ENCODE data around the gene RNF215. TPM values are rescaled to one million over a fixed set of nuclear protein-coding genes. Genes with fewer than 3 reads are reported as not detected.

RNF215 gene
- total RNA-seq, 1 experiment from 2014 or later, result 18.4 TPM

DNA sequence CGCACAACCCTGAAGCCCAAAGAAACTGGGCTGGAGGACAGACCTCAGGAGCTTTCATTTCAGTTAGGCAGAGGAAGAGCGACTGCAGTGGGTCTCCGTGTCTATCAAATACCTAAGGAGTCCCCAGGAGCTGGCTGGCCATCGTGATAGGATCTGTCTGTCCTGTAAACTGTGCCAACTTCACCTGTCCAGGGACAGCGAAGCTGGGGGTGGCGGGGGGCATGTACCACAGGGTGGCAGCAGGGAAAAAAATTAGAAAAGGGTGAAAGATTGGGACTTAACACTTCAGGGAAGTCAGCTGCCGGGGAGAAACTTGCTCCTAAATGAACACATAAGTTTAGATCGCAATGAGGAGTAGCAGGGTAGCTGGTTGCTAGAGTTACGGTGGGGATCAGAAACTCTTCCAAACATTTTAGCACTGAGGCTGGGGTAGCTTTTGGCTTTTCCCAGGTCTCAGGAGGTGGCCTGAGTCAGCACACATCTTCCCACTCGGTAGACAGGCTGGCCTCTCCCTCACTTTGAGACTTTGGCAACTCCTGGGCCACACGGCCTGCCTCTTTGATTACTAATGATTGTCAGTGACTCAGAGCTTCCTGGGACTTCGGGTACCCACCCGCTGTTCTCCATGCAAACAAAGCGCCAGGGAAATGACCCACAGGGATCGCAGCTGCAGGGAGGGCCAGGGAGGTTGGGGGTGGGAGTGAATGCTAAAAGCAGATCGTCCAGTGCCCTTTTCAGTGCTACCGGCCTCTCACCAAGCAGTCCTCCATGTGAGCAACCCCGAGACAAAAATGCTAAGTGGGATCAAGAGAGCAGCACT is 35.5 kb upstream of the RNF215 start:
- DNase-seq (ENCODE audit: unreplicated experiment), result peak; percentile 99
- H3K36me3 Mint-ChIP-seq (ENCODE audit: insufficient read depth, unreplicated experiment), result peaks cover 62% of the 10 kb centered on the region
- CTCF ChIA-PET, result interaction anchor here (0.6 to 8.4 kb wide), 10 partner anchors 10 to 135 kb away, joined by 3 to 83 read pairs (median 6); partner anchors contain the start of gene SEC14L2
- intact Hi-C loops (cut with micrococcal nuclease), result no loop called here
- POLR2A ChIA-PET, result interaction anchor here (0.6 to 14.3 kb wide), 18 partner anchors 10 to 867 kb away, joined by 3 to 532 read pairs (median 4); partner anchors contain the start of genes CASTOR1, CCDC157, PES1 and RNF215
- no TSS peak for BruUV-seq (replicated peaks)
- H3K27ac Mint-ChIP-seq (ENCODE audit: low read depth, unreplicated experiment), result peak overlapping the region; percentile 97
- no peaks in the 10 kb centered on the region for H3K27me3 Mint-ChIP-seq (ENCODE audit: insufficient read depth, unreplicated experiment)
- H3K4me1 Mint-ChIP-seq (ENCODE audit: insufficient read depth, unreplicated experiment), result peaks cover 44% of the 10 kb centered on the region
- TF ChIP-seq, protein P1, sequence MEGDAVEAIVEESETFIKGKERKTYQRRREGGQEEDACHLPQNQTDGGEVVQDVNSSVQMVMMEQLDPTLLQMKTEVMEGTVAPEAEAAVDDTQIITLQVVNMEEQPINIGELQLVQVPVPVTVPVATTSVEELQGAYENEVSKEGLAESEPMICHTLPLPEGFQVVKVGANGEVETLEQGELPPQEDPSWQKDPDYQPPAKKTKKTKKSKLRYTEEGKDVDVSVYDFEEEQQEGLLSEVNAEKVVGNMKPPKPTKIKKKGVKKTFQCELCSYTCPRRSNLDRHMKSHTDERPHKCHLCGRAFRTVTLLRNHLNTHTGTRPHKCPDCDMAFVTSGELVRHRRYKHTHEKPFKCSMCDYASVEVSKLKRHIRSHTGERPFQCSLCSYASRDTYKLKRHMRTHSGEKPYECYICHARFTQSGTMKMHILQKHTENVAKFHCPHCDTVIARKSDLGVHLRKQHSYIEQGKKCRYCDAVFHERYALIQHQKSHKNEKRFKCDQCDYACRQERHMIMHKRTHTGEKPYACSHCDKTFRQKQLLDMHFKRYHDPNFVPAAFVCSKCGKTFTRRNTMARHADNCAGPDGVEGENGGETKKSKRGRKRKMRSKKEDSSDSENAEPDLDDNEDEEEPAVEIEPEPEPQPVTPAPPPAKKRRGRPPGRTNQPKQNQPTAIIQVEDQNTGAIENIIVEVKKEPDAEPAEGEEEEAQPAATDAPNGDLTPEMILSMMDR (IDR thresholded peaks at IDR 0.05; ENCODE audit: unreplicated experiment), result no peak
- H3K4me3 Mint-ChIP-seq (ENCODE audit: unreplicated experiment), result peak overlapping the region; percentile 90
- H3K9me3 Mint-ChIP-seq (ENCODE audit: unreplicated experiment), result no peaks in the 10 kb centered on the region

DNA sequence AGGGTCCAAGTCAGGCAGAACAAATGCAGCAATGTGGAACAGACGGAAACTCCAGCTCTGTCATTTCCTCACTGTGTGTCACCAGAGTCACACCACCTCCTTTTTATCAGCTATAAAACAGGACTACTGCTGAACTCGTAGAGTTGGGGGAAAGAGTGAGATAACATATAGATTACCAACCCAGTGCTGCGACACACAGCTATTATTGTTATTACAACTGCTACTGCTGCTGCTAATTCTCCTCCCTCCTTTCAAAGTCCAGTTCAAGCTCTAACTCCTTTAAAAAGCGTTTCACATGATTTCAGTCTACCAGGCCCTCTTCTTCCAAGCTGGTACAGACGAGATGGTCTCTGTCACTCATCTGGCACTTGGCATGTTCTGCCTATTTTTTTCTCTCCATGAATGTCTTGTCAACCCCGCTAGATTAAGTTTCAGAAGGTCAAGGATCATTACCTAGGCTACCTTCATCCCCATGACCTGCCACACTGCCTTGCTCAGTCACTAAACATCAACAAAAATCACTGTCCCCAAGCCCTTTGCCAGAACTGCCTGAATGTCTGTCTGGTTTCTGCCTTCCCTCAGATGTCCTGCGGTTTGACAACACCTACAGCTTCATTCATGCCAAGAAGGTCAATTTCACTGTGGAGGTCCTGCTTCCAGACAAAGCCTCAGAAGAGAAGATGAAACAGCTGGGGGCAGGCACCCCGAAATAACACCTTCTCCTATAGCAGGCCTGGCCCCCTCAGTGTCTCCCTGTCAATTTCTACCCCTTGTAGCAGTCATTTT is 34.7 kb upstream of the RNF215 start:
- peaks cover 44% of the 10 kb centered on the region for H3K4me1 Mint-ChIP-seq (ENCODE audit: insufficient read depth, unreplicated experiment)
- no peaks in the 10 kb centered on the region for H3K9me3 Mint-ChIP-seq (ENCODE audit: unreplicated experiment)
- H3K4me3 Mint-ChIP-seq (ENCODE audit: unreplicated experiment), result peak overlapping the region; percentile 90
- H3K27me3 Mint-ChIP-seq (ENCODE audit: insufficient read depth, unreplicated experiment), result no peaks in the 10 kb centered on the region
- CTCF ChIA-PET, result interaction anchor here (0.6 to 8.4 kb wide), 11 partner anchors 9 to 134 kb away, joined by 3 to 83 read pairs (median 6); partner anchors contain the start of gene SEC14L2
- intact Hi-C loops (cut with micrococcal nuclease), result no loop called here
- peaks cover 70% of the 10 kb centered on the region for H3K36me3 Mint-ChIP-seq (ENCODE audit: insufficient read depth, unreplicated experiment)
- DNase-seq (ENCODE audit: unreplicated experiment), result no peak
- TF ChIP-seq, protein P1 (IDR thresholded peaks at IDR 0.05; ENCODE audit: unreplicated experiment), result no peak
- POLR2A ChIA-PET, result interaction anchor here (0.6 to 14.3 kb wide), 10 partner anchors 12 to 818 kb away, joined by 3 to 532 read pairs (median 12); partner anchors contain the start of genes CASTOR1, CCDC157, RNF215 and SEC14L2
- BruUV-seq (replicated peaks), result no TSS peak
- H3K27ac Mint-ChIP-seq (ENCODE audit: low read depth, unreplicated experiment), result peak overlapping the region; percentile 97

DNA sequence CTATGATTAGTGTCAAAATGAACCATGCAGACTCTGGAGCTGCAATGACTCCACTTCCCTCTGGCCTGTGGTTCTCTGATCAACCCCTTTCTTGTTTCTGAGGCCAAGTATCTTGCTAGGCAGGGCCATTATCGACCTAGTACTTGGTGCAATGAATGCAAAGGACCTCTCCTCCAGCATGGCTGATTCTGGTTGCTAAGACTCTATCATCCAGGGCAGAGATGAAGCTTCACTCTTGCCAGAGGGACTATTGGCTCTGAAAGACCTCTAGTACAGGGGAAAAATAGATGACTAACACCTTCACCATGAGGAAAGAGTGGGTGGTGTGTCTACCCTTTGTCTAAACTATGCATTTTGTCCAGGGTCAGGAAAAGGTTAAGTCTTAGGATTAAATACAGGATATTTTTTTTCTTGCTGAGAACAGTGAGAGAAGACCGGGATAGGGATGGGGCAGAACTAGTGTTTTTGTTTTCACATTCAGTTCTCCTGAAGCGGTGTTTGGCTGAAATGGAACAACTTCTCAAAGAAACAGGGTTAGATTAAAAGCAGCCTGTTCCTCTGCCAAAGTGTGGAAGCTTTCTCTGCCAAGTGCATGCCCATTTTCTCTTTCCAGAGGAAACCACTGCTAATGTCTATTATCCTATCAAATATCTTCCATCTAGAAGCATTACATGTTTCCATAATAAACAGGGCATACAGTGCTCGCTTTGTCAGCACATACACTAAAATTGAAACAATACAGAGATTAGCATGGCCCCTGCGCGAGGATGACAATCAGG is 33.3 kb upstream of the RNF215 start:
- peak; percentile 93 for DNase-seq (ENCODE audit: unreplicated experiment)
- intact Hi-C loops (cut with micrococcal nuclease), result loop anchor here (1.0 kb wide), 1 partner anchor 8 kb away; no protein-coding TSS in a partner anchor
- peaks cover 74% of the 10 kb centered on the region for H3K36me3 Mint-ChIP-seq (ENCODE audit: insufficient read depth, unreplicated experiment)
- CTCF ChIA-PET, result interaction anchor here (0.6 to 8.4 kb wide), 8 partner anchors 8 to 214 kb away, joined by 3 to 83 read pairs (median 5); no protein-coding TSS in a partner anchor
- H3K27me3 Mint-ChIP-seq (ENCODE audit: insufficient read depth, unreplicated experiment), result no peaks in the 10 kb centered on the region
- no TSS peak for BruUV-seq (replicated peaks)
- TF ChIP-seq, protein P1 (IDR thresholded peaks at IDR 0.05; ENCODE audit: unreplicated experiment), result no peak
- POLR2A ChIA-PET, result interaction anchor here (1.0 to 14.3 kb wide), 3 partner anchors 11 to 816 kb away, joined by 3 to 532 read pairs (median 342); partner anchors contain the start of genes RNF215 and SEC14L2
- H3K4me3 Mint-ChIP-seq (ENCODE audit: unreplicated experiment), result peak overlapping the region; percentile 54
- no peaks in the 10 kb centered on the region for H3K9me3 Mint-ChIP-seq (ENCODE audit: unreplicated experiment)
- peak overlapping the region; percentile 89 for H3K27ac Mint-ChIP-seq (ENCODE audit: low read depth, unreplicated experiment)
- H3K4me1 Mint-ChIP-seq (ENCODE audit: insufficient read depth, unreplicated experiment), result peaks cover 37% of the 10 kb centered on the region
